HG03280 (cell line): ENCODE measurements around the gene COL23A1.

Experiments
- ATAC-seq: cut with Tn5 transposase; IDR thresholded peaks from one replicate; pipeline ENCODE4 v1.9.1; 2021; ENCODE audit warnings: mild to moderate bottlenecking, moderate library complexity; ENCODE audit not compliant: unreplicated experiment

COL23A1 gene

GRCh38 chr5:178536541-178537466, 53.4 kb downstream of the COL23A1 start:
- no peak for ATAC-seq

GRCh38 chr5:178535299-178536175, 54.7 kb downstream of the COL23A1 start:
- ATAC-seq: no peak

- ATAC-seq: no peak
Measured at GRCh38 chr5:178533136-178533535, 57.1 kb downstream of the COL23A1 start.

GRCh38 chr5:178532666-178533065, 57.5 kb downstream of the COL23A1 start:
- ATAC-seq: no peak

GRCh38 chr5:178532236-178532635, 58.0 kb downstream of the COL23A1 start:
- ATAC-seq: no peak

- no peak for ATAC-seq
Measured at GRCh38 chr5:178531786-178532185, 58.4 kb downstream of the COL23A1 start.

- ATAC-seq: no peak
Measured at GRCh38 chr5:178530526-178530925, 59.7 kb downstream of the COL23A1 start.

- ATAC-seq: no peak
Measured at GRCh38 chr5:178529080-178529479, 61.1 kb downstream of the COL23A1 start.

GRCh38 chr5:178527458-178528307, 62.5 kb downstream of the COL23A1 start:
- ATAC-seq: no peak

- ATAC-seq: no peak
Measured at GRCh38 chr5:178526773-178527457, 63.3 kb downstream of the COL23A1 start.

GRCh38 chr5:178525906-178526732, 64.1 kb downstream of the COL23A1 start:
- no peak for ATAC-seq

GRCh38 chr5:178524093-178524882, 65.9 kb downstream of the COL23A1 start:
- no peak for ATAC-seq

GRCh38 chr5:178522361-178522760, 67.8 kb downstream of the COL23A1 start:
- no peak for ATAC-seq

GRCh38 chr5:178520851-178521250, 69.3 kb downstream of the COL23A1 start:
- no peak for ATAC-seq

- no peak for ATAC-seq
Measured at GRCh38 chr5:178519804-178520203, 70.4 kb downstream of the COL23A1 start.

- ATAC-seq: no peak
Measured at GRCh38 chr5:178519155-178519554, 71.0 kb downstream of the COL23A1 start.

- no peak for ATAC-seq
Measured at GRCh38 chr5:178516504-178517235, 73.5 kb downstream of the COL23A1 start.
